ENCODE results near the gene PHF21B. TPM values are rescaled to one million over a fixed set of nuclear protein-coding genes. Genes with fewer than 3 reads are reported as not detected.

Gene PHF21B
- total and polyA plus RNA-seq, 2 donors (not counting 3 experiments of a cell fraction or from before 2014, with no cell fraction given), result not detected

GRCh38 chr22:45034821-45035220, 25.0 kb upstream of the PHF21B start:
- intact Hi-C loops (cut with micrococcal nuclease), result no loop called here
- H3K79me2 ChIP-seq (ENCODE audit: control insufficient read depth, insufficient read depth, low read length), result no peaks in the 10 kb centered on the region
- FAIRE-seq, result no peak
- H3K4me3 ChIP-seq (replicated peaks in 1 of 3; ENCODE audit: insufficient read depth in 1 of 3, low read depth in 1 of 3, low read length in 3 of 3), result no peak overlapping the region
- H2AFZ ChIP-seq (ENCODE audit: low read depth, low read length), result no peak overlapping the region
- CTCF ChIA-PET, result no interaction called here
- no peaks in the 10 kb centered on the region for H3K9me3 ChIP-seq (replicated peaks; ENCODE audit: control insufficient read depth, insufficient read depth, low read length)
- TF ChIP-seq MAX (IDR thresholded peaks at IDR 0.05; ENCODE audit: insufficient read depth, insufficient read length), result no peak
- no peak for TF ChIP-seq FOS (IDR thresholded peaks at IDR 0.05; ENCODE audit: borderline replicate concordance, insufficient read depth, low read length)
- no peak for TF ChIP-seq GATA2 (IDR thresholded peaks at IDR 0.05; ENCODE audit: insufficient read depth, insufficient read length, low read depth, low read length)
- no peak for TF ChIP-seq POLR2A (IDR thresholded peaks at IDR 0.05; ENCODE audit: low read depth, low read length)
- TF ChIP-seq JUN (IDR thresholded peaks at IDR 0.05; ENCODE audit: borderline replicate concordance, insufficient read depth, insufficient read length, low read depth), result no peak
- no peak for TF ChIP-seq EZH2 (IDR thresholded peaks at IDR 0.05; ENCODE audit: borderline replicate concordance, low read depth, low read length, severe bottlenecking)
- TF ChIP-seq, protein P1, sequence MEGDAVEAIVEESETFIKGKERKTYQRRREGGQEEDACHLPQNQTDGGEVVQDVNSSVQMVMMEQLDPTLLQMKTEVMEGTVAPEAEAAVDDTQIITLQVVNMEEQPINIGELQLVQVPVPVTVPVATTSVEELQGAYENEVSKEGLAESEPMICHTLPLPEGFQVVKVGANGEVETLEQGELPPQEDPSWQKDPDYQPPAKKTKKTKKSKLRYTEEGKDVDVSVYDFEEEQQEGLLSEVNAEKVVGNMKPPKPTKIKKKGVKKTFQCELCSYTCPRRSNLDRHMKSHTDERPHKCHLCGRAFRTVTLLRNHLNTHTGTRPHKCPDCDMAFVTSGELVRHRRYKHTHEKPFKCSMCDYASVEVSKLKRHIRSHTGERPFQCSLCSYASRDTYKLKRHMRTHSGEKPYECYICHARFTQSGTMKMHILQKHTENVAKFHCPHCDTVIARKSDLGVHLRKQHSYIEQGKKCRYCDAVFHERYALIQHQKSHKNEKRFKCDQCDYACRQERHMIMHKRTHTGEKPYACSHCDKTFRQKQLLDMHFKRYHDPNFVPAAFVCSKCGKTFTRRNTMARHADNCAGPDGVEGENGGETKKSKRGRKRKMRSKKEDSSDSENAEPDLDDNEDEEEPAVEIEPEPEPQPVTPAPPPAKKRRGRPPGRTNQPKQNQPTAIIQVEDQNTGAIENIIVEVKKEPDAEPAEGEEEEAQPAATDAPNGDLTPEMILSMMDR (IDR thresholded peaks at IDR 0.05; ENCODE audit: extremely low read depth in 1 of 2, insufficient read depth in 1 of 2, low read depth in 1 of 2, low read length in 2 of 2), result no peak
- TF ChIP-seq MYC (IDR thresholded peaks at IDR 0.05; ENCODE audit: low read depth, low read length), result no peak
- no peak for TF ChIP-seq POLR2AphosphoS5 (IDR thresholded peaks at IDR 0.05; ENCODE audit: insufficient read depth, low read depth, low read length)
- no peak overlapping the region for H3K27ac ChIP-seq (ENCODE audit: insufficient read depth, low read depth, low read length)
- H3K36me3 ChIP-seq (ENCODE audit: control insufficient read depth in 2 of 2, extremely low read depth in 1 of 2, insufficient read depth in 2 of 2, low read length in 2 of 2), result no peaks in the 10 kb centered on the region
- dilution Hi-C loops (cut with MboI; ENCODE audit: extremely low pct_ligation_motif_present, low sequenced_read_pairs), result no loop called here
- DNase-seq (ENCODE audit: low read depth, low spot score), result no peak
- no peaks in the 10 kb centered on the region for H4K20me1 ChIP-seq (replicated peaks; ENCODE audit: control insufficient read depth, extremely low read depth, insufficient read depth, low read length)
- H3K4me2 ChIP-seq (ENCODE audit: insufficient read depth, low read length), result no peak overlapping the region
- H3K27me3 ChIP-seq (ENCODE audit: control insufficient read depth in 2 of 2, insufficient read depth in 2 of 2, low read length in 2 of 2), result no peaks in the 10 kb centered on the region
- H3K9me1 ChIP-seq (replicated peaks; ENCODE audit: control insufficient read depth, extremely low read depth, insufficient read depth, low read length), result no peaks in the 10 kb centered on the region
- no TSS peak for BruUV-seq (replicated peaks)
- POLR2A ChIA-PET, result no interaction called here
- no peak overlapping the region for H3K9ac ChIP-seq (replicated peaks; ENCODE audit: extremely low read depth, insufficient read depth, low read length)
- no peaks in the 10 kb centered on the region for H3K4me1 ChIP-seq (ENCODE audit: control insufficient read depth, extremely low read depth, insufficient read depth, low read length)
